Sigmoid colon (tissue), 4 donors: ENCODE measurements around the gene SH3TC2.
A peak's percentile ranks its signal among the peaks of the same experiment; 100 is the strongest.

Experiments
- EP300 ChIP-seq, 4 donors: sonication (generic); formaldehyde crosslinking; IDR thresholded peaks; one replicate each; pipeline ENCODE4 v1.6.1; 2017; ENCODE audit warnings: antibody characterized with exemption in 4 of 4
- POLR2A ChIP-seq, 2 donors: fragments of 450-650 bp; IDR thresholded peaks; one replicate each; pipeline ENCODE4 v1.6.1; 2016; ENCODE audit warnings: antibody characterized with exemption in 2 of 2, mild to moderate bottlenecking in 2 of 2, moderate library complexity in 2 of 2
- POLR2AphosphoS5 ChIP-seq, 4 donors: sonication (generic); formaldehyde crosslinking; IDR thresholded peaks; one replicate each; pipeline ENCODE4 v1.6.1; 2017; ENCODE audit warnings: antibody characterized with exemption in 4 of 4
- TF ChIP-seq, protein P1 (sequence below), 4 experiments: fragments of 450-650 bp in 3 of 4; fragments of 200-600 bp in 1 of 4; IDR thresholded peaks; one replicate each; pipeline ENCODE4 v1.5.1; 2016 to 2019; ENCODE audit warnings: antibody characterized with exemption in 4 of 4, mild to moderate bottlenecking in 3 of 4, moderate library complexity in 2 of 4

DNA sequence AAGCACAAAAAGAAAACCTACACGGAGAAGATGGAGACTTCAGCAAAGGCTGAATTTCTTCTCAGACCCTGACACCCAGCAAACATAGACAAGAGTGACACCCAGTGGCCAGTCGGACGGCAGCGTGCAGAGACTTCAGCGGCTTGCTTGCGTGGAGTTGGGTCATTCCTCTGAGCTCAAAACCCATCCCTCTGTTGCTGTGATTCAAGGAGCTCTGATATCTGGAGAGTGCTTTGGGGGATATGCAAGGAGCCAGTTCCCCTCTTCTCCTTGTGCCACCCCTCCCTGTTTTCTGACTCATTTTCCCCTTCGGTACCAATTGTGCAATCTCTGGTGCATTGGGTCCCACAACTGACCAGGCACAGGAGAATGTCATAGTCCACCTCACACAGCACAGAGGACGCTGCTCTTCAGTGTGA, 27.5 kb downstream of the SH3TC2 start:
- TF ChIP-seq, protein P1, sequence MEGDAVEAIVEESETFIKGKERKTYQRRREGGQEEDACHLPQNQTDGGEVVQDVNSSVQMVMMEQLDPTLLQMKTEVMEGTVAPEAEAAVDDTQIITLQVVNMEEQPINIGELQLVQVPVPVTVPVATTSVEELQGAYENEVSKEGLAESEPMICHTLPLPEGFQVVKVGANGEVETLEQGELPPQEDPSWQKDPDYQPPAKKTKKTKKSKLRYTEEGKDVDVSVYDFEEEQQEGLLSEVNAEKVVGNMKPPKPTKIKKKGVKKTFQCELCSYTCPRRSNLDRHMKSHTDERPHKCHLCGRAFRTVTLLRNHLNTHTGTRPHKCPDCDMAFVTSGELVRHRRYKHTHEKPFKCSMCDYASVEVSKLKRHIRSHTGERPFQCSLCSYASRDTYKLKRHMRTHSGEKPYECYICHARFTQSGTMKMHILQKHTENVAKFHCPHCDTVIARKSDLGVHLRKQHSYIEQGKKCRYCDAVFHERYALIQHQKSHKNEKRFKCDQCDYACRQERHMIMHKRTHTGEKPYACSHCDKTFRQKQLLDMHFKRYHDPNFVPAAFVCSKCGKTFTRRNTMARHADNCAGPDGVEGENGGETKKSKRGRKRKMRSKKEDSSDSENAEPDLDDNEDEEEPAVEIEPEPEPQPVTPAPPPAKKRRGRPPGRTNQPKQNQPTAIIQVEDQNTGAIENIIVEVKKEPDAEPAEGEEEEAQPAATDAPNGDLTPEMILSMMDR (IDR thresholded peaks at IDR 0.05), result peak; percentile 50 to 82 (median 71)
- TF ChIP-seq POLR2A (IDR thresholded peaks at IDR 0.05), result no peak
- TF ChIP-seq EP300 (IDR thresholded peaks at IDR 0.05), result no peak
- TF ChIP-seq POLR2AphosphoS5 (IDR thresholded peaks at IDR 0.05), result no peak
